HG03571 (cell line): ENCODE measurements around the gene PCDHA12.
"Not testable (repeated sequence)": the region's sequence is repeated elsewhere in the genome, so short reads cannot be mapped to it uniquely, and the experiment has no call there.

Source experiments
- ATAC-seq: cut with Tn5 transposase; IDR thresholded peaks from one replicate; pipeline ENCODE4 v1.9.1; 2021; ENCODE audit not compliant: unreplicated experiment

Gene PCDHA12

DNA sequence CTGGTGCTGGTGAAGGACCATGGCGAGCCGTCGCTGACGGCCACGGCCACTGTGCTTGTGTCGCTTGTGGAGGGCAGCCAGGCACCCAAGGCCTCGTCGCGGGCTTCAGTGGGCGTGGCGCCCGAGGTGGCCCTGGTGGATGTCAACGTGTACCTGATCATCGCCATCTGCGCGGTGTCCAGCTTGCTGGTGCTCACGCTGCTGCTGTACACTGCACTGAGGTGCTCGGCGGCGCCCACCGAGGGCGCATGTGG, 17.2 kb upstream of the PCDHA12 start:
- no peak for ATAC-seq

DNA sequence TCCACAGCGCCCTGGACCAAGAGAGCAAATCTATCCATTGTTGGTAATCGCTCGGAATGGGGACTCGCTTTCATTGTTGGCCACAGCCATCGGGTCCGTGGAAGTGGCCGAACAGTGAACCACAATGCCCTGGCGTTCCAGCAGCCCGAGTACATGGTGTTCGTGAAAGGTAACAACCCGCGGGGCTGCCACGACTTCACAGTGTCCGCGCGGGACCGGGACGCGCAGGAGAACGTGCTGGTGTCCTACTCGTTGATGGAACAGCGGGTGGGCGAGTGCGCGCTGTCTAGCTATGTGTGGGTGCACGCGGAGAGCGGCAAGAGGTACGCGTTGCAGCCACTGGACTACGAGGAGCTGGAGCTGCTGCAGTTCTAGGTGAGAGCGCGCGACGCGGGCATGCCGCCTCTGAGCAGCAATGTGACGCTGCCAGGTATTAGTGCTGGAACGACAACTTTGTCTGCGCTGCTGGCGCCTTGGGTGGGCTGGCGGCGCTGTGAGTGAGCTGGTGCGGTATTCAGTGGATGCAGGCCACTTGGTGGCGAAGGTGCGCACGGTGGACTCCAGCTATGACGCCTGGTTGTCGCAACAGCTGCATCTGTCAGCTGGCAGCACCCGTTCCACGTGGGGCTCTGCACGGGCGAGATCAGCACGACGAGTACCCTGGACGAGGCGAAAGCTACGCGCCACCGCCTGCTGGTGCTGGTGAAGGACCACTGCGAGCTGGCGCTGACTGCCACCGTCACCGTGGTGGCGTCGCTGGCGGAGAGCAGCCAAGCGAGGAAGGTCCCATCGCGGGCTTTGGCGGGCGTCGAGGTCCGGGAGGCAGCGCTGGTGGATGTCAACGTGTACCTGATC, 12.4 kb upstream of the PCDHA12 start:
- no peak for ATAC-seq

GRCh38 chr5:140868721-140869554, 6.2 kb upstream of the PCDHA12 start, which contains the start of gene PCDHA11:
Gene PCDHA11, plus strand, starts transcription at chr5:140868957. Its CDS starts 147 bp downstream, at chr5:140869104.
- ATAC-seq, result no peak

GRCh38 chr5:140869555-140869886, 5.6 kb upstream of the PCDHA12 start:
- ATAC-seq, result no peak

- ATAC-seq, result no peak
Observed at GRCh38 chr5:140870221-140871201, 4.6 kb upstream of the PCDHA12 start.

GRCh38 chr5:140876541-140877261, 1.6 kb downstream of the PCDHA12 start:
- ATAC-seq, result not testable (repeated sequence)

- ATAC-seq, result no peak
Observed at GRCh38 chr5:140877262-140877581, 2.1 kb downstream of the PCDHA12 start.

- ATAC-seq, result no peak
Observed at GRCh38 chr5:140881889-140882590, 6.9 kb downstream of the PCDHA12 start, which contains the start of gene PCDHA13. Gene PCDHA13, plus strand, starts transcription at chr5:140882124. Its CDS starts 145 bp downstream, at chr5:140882269.

DNA sequence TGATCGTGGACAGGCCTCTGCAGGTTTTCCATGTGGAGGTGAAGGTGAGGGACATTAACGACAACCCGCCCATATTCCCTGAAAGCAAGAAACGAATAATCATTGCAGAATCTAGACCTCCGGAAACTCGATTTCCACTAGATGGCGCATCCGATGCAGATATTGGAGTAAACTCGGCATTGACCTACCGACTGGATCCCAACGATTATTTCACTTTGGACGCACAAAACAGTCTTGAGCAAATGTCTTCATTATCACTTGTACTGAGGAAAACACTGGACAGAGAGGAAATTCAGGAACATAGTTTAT, 7.4 kb downstream of the PCDHA12 start:
- ATAC-seq, result no peak

DNA sequence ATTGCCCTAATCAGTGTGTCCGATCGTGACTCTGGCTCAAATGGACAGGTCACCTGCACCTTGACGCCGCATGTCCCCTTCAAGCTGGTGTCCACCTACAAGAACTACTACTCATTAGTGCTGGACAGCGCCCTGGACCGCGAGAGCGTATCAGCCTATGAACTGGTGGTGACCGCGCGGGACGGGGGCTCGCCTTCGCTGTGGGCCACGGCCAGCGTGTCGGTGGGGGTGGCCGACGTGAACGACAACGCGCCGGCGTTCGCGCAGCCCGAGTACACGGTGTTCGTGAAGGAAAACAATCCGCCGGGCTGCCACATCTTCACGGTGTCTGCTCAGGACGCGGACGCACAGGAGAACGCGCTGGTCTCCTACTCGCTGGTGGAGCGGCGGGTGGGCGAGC, 8.3 kb downstream of the PCDHA12 start:
- no peak for ATAC-seq

- ATAC-seq, result no peak
Observed at GRCh38 chr5:140883927-140884697, 9.0 kb downstream of the PCDHA12 start.

- no peak for ATAC-seq
Observed at GRCh38 chr5:140916325-140916724, 41.2 kb downstream of the PCDHA12 start.

DNA sequence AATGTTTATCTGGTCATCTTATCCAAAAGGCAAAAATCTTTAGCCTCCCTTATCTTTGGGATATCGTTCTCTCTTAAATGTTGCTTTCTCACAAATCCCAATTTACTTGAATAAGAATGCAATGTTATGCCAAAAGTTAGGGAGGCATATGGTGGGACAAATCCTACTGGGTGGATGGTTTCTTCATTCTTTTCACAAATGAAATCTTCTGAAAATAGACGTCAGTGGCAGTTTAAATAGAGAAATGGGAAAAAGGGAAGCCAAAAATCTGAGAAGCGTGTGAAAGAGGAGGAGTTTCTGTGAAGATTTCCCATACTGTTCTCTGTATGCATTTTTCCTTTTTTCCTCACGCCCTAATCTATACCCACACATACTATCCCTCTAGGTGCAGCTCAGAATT, 48.5 kb downstream of the PCDHA12 start:
- no peak for ATAC-seq

GRCh38 chr5:140925806-140926442, 50.8 kb downstream of the PCDHA12 start, which contains the start of gene PCDHAC1:
Gene PCDHAC1, plus strand, starts transcription at chr5:140926299. Its CDS starts 594 bp downstream, at chr5:140926893.
- no peak for ATAC-seq

- no peak for ATAC-seq
Observed at GRCh38 chr5:140926443-140927227, 51.5 kb downstream of the PCDHA12 start.

DNA sequence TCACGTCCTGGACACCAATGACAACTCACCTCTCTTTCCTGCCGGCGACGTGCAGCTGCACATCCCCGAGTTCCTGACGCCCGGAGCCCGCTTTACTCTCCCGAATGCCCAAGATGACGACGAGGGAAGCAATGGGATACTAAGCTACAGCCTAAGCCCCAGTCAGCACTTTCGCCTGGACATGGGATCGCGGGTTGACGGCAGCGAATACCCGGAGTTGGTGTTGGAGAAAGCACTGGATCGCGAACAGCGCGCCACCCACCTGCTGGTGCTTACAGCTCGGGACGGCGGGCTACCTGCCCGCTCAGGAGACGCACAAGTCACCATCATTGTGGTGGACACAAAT, 52.1 kb downstream of the PCDHA12 start:
- no peak for ATAC-seq
